Body of pancreas (tissue), 4 donors: Measurements from ENCODE around the gene HMCN2.

Source experiments
- CTCF ChIP-seq, 7 experiments: fragments of 450-650 bp in 4 of 7; fragments of 200-600 bp in 3 of 7; sonication (generic) in 3 of 7; IDR thresholded peaks; one replicate each; pipeline ENCODE4 v1.5.1; 2016 to 2019; ENCODE audit warnings: antibody characterized with exemption in 7 of 7
- POLR2A ChIP-seq, 3 donors: fragments of 450-650 bp; IDR thresholded peaks; one replicate each; pipeline ENCODE4 v1.6.1; 2016; ENCODE audit warnings: antibody characterized with exemption in 3 of 3, mild to moderate bottlenecking in 2 of 3

GRCh38 chr9:130331061-130331460 lies 65.5 kb downstream of the HMCN2 start:
- TF ChIP-seq POLR2A (IDR thresholded peaks at IDR 0.05), result no peak
- TF ChIP-seq CTCF (IDR thresholded peaks at IDR 0.05), result no peak
